Neutrophil (primary cell): ENCODE data around the gene STH.

Experiments used
- H3K27ac ChIP-seq: fragments of 200-600 bp; sonication (generic); 2 replicates; pipeline ENCODE4 v1.5.1; 2016; ENCODE audit warnings: mild to moderate bottlenecking, moderate library complexity
- H3K27me3 ChIP-seq: fragments of 200-600 bp; sonication (generic); 2 replicates; pipeline ENCODE4 v1.6.0; 2016; ENCODE audit warnings: mild to moderate bottlenecking
- H3K36me3 ChIP-seq: fragments of 200-600 bp; sonication (generic); 2 replicates; pipeline ENCODE4 v1.5.1; 2017
- H3K4me1 ChIP-seq, 2 experiments: fragments of 200-600 bp in 1 of 2; sonication (generic) in 1 of 2; 1 replicate in 1 of 2; 2 replicates in 1 of 2; pipeline versions ENCODE4 v1.5.1 to v1.6.1; 2013 to 2016; ENCODE audit warnings: low read depth in 1 of 2, low read length in 1 of 2, mild to moderate bottlenecking in 1 of 2, moderate library complexity in 1 of 2; ENCODE audit not compliant: control insufficient read depth in 1 of 2, insufficient read depth in 1 of 2
- H3K4me3 ChIP-seq, 2 experiments: fragments of 200-600 bp in 1 of 2; sonication (generic) in 1 of 2; 1 replicate in 1 of 2; 2 replicates in 1 of 2; pipeline ENCODE4 v1.5.1; 2013 to 2016; ENCODE audit warnings: low read depth in 1 of 2, low read length in 1 of 2, mild to moderate bottlenecking in 1 of 2, moderate library complexity in 1 of 2
- H3K9me3 ChIP-seq: fragments of 200-600 bp; sonication (generic); 2 replicates; pipeline ENCODE4 v1.5.1; 2016
- CTCF ChIP-seq: fragments of 200-600 bp; sonication (generic); IDR thresholded peaks from 2 replicates; pipeline ENCODE4 v1.5.1; 2016; ENCODE audit warnings: antibody characterized with exemption

Gene STH

DNA sequence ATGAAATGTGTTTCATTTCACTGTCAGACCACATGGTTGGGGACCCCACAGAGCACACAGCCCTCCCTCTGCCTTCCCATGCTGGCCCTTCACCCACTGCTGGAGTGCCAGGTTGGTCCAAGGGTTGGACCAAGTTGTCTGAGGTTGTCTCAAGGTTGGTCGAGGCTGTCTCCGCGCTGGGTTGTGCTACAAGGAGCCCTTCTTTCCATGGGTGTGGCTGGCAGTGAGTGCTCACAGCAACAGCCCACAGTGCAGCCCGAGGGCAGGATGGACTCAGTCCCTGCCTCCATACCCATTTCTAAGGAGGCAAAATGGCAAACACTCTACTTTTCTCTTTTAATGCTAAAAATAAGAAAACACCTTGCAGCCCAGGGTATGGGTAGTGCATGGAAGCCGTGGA, 35.8 kb upstream of the STH start:
- no peaks in the 10 kb centered on the region for H3K4me1 ChIP-seq
- H3K9me3 ChIP-seq = no peaks in the 10 kb centered on the region
- H3K36me3 ChIP-seq = no peaks in the 10 kb centered on the region
- H3K27me3 ChIP-seq = peaks cover 34% of the 10 kb centered on the region
- no peak overlapping the region for H3K4me3 ChIP-seq
- TF ChIP-seq CTCF = no peak
- H3K27ac ChIP-seq = no peak overlapping the region

DNA sequence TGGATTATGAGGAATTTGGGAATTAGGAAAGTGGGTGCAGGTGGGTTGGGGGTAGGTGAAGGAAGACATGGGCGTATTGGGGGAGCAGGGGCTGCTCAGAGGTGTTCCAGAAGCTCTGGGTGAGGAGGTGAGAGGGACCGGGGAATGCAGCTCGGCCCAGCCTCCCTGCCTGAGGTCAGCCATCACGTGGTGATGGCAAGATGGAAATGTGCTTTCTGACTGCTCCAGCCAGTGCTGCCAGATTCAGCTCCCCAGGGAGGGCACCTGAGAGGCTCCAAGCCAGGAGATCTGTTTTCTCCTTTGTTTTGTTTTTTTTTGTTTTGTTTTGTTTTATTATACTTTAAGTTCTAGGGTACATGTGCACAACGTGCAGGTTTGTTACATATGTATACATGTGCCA, 35.2 kb upstream of the STH start:
- no peaks in the 10 kb centered on the region for H3K36me3 ChIP-seq
- no peak overlapping the region for H3K27ac ChIP-seq
- peaks cover 40% of the 10 kb centered on the region for H3K27me3 ChIP-seq
- no peaks in the 10 kb centered on the region for H3K4me1 ChIP-seq
- no peak overlapping the region for H3K4me3 ChIP-seq
- TF ChIP-seq CTCF = no peak
- no peaks in the 10 kb centered on the region for H3K9me3 ChIP-seq

DNA sequence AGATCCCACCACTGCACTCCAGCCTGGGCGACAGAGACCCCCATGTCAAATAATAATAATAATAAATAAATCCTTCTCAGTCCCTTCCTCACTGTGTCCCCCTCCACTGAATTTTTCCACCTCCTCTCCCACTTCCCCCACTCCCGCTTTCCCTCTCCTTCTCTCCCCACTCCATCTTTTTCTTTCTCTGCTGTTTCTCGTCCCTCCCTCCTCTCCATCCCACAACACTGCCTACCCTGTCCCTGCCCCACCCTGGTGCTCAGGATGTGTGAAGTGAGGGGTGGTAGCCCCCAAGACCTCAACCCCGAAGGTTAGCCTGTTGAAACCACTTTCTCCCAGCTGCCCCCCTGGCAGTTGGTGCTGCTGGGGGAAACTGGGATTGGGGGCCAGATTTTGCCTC, 34.4 kb upstream of the STH start:
- TF ChIP-seq CTCF = no peak
- H3K36me3 ChIP-seq = no peaks in the 10 kb centered on the region
- no peaks in the 10 kb centered on the region for H3K9me3 ChIP-seq
- no peaks in the 10 kb centered on the region for H3K4me1 ChIP-seq
- H3K27me3 ChIP-seq = peaks cover 41% of the 10 kb centered on the region
- H3K4me3 ChIP-seq = no peak overlapping the region
- no peak overlapping the region for H3K27ac ChIP-seq

DNA sequence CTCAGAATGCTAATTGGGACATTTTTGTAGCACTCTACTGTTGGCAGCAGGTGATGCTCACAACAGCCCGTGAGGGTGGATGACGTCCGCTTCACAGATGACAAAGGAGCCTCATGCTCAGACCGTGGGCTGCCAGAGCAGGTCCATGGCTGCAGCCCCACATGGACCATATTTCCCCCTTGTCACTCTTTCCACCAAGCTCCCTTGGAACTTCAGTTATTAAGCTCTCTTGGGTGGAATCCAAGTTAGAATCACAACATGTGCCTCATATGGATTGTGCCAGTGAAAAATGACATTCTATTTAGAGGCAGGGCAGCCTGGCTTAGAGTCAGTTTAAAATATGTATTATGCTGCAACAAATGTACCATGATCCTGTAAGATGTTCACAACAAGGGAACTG, 33.2 kb upstream of the STH start:
- Histone ChIP-seq H3K27me3 (peaks cover 44% of the 10 kb centered on the region), H3K36me3 (no peaks in the 10 kb centered on the region), H3K4me1 (no peaks in the 10 kb centered on the region), H3K9me3 (no peaks in the 10 kb centered on the region), H3K4me3 (no peak overlapping the region), H3K27ac (no peak overlapping the region)
- TF ChIP-seq CTCF = no peak

GRCh38 chr17:45966606-45967280, 32.3 kb upstream of the STH start:
- Histone ChIP-seq H3K36me3 (no peaks in the 10 kb centered on the region), H3K27me3 (peaks cover 44% of the 10 kb centered on the region), H3K9me3 (no peaks in the 10 kb centered on the region), H3K4me3 (no peak overlapping the region), H3K27ac (no peak overlapping the region), H3K4me1 (no peaks in the 10 kb centered on the region)
- TF ChIP-seq CTCF = no peak
